HG03442 (cell line): ENCODE measurements around the gene PTGFRN.
"Not testable (repeated sequence)": the region's sequence is repeated elsewhere in the genome, so short reads cannot be mapped to it uniquely, and the experiment has no call there.

Experiments
- ATAC-seq: cut with Tn5 transposase; IDR thresholded peaks from one replicate; pipeline ENCODE4 v1.9.1; 2021; ENCODE audit warnings: mild to moderate bottlenecking, moderate library complexity; ENCODE audit not compliant: unreplicated experiment

Gene PTGFRN

DNA sequence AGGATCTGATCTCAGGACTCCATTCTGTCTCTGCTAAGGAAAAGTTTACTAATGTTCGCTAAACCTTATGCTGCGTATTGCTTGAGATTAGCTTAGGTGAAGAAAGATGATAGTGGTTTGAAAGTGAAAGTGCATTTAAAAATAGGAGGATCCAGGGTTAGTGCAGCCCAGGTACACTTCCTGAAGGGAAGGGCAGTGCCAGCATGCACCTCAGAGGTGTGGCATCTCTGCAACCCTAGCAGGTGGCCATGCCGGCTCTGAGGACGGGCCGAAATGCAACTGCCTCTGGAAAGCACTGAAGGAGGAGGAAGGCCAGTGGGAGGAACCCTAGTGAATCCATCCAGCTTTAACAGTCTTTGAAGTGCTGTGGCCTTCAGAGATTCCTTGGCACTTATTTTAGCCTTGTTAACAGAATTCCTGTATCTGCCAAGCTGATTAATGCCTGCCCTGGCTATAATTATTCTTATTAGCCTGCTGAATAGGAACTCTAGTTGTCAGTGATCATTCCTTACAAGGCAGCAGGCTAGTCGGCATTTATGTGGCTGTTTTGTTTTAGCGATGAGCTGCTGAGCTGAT is 5.5 kb downstream of the PTGFRN start:
- ATAC-seq, result no peak

DNA sequence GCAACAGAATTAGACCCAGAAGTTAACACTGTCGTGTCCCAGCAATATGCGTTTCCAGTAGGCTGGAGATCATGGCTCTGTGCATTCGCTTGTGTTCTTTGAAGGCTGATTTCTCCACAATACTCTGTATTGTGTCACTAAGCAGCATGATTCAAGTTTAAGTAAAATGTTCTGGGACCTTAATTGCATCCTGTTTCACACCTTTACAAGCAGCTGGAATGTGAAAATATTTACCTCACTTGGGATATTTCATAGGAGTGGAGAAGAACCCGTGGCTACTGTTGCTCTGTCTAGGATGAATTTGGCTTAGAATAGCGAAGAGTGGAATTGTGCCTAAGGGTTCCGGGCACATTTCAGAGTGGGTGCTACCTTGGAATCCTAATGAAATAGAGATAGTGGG is 6.3 kb downstream of the PTGFRN start:
- ATAC-seq, result no peak

DNA sequence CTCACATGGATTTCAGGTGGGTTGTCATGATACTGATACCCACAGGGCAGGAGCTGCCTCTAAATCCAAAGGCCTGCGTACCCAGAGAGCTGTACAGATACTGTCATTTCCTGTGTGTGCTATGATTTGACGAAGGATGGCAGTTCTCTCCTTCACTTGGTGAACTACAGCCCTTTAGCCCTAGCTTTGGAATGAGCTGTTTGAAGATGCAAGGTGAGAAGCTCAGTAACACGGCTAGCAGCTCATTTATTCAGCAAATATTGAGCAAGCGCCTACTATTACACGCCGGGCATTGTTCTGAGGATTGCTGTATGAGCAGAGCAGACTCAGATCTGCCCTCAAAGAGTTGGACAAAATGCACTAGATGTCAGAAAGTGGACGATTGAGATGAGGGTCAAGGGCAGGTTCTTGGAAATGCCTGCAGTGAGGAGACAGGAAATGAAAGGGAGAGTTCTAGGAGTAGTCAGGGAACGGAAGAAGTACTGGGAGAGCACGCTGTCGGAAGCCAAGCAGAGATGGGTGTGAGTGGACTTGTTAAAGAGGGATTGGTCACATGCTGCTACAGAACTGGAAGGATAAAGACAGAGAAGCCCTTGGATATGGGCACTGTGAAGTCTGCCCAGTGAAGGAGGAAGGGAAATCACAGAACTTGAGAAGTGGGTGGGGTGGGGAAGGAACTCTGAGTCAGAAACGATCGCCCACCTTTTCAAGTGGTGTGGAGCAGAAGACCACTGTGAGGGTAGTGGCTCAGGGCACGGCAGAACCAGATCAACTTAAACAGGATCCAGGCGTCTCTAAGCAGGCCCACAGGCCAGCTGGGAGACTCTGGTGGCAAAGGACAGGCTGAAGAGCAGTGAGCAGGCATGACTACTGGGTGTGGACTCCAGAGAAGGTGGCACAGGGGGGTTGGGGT is 7.1 kb downstream of the PTGFRN start:
- no peak for ATAC-seq

DNA sequence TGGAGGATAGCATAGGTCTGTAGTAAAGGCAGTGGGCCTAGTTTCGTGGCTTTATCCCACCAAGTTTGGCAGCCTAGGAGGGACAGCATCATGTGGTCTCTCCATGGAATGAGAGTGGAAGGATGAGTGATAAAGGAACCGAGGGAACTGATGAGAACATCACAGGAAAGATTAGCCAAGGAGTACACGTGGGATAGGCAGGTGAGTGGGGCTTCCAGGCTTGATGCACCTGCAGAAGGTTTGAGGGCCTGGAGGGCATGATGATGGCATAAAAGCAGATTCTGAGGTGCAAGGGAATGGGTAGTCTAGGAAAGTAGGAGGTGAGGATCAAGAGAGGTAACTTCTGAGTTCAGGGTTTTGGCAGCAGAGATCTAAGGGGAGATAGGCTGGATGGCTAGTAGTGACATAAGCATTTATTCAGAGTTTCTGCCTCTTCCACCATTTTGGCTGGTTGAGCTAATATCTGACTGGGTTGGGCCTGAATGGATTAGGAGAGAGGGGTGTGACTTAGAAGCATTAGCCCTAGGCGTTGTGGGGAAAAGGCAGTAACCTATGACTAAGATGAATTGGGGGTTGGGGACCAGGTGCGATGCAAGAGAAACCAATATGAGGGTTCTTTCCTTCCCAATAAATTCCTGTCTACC is 9.1 kb downstream of the PTGFRN start:
- no peak for ATAC-seq

DNA sequence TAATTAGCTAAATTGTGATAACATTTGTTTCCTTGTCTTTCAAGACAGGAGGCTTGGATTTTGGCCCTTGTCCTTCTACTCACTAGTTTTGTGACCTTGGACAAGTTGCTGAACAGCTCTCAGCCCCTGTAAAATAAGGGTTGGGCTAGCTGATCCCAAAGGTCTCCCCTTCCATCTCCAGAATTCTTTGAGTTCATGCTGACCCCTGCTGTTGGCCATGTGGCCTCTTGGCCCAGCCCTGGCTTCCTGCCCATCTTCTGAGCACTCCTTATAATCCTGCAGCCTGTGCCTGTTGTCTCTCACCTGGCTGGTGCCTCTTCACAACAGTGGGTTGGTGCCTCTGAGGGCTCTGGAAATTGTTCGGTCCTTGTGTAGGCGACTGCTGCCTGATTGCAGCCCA is 10.1 kb downstream of the PTGFRN start:
- no peak for ATAC-seq

DNA sequence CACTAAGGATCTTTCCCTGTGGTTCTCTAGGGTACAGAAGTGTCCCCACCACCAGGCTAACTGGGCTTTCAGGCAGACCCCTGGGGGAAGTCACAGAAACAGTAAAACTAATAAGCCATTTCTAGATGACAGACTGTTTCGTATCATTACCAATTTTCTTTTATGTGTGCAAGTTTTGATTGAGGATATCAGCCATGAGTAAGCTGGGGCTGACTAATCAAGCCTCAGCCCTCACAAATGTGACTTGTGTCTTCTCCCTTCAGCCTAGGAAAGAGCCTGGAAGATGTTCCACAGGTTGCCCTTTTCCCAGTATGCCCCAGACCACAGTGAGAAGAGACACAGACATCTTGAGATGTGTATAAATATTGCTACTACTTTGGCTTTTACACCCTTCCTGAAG is 10.5 kb downstream of the PTGFRN start:
- ATAC-seq, result no peak

DNA sequence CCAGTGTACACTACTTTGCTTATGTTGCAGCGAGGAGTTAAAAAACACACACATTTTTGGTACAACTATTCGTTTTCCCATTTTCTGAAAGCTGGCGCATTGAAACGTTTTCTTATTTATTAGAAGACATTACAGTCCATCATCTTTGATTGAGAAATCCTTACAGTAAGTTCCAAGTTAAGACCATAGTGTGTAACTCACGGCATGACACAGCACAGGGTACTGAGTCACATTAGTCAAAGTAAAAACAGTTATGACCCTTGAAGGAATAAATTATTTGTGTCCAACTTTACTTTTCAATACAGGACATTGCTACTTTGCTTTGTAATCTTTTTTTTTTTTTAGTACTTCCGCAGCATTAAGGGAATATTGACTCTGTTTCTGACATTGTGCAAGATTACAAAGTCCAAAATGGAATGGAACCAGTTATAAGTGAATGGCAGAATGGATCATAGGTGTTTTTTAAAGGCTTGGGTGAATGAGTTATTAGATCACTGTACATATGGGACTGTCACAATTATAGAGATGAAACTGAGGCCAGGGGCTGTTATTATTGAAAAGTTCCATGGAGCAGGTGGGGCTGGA is 11.7 kb downstream of the PTGFRN start:
- no peak for ATAC-seq

DNA sequence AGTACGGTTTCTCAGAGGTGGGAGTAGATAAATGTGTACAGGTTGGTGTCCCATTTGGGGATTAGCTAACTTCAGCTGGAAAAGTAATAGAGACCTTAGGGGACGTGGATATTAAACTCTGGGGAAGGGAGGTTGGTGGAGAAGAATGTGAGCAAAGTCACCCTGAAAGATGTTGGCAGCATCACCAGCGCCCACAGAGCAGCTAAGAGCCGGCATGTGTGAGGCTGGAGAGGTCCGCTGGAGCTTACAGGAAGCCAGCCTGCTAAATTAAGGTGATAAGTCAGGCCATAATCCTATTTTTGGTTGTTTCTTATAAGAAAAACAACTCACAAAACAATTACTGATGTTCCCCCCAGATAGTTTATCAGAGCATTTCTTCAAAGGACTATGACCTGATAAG is 12.2 kb downstream of the PTGFRN start:
- no peak for ATAC-seq

DNA sequence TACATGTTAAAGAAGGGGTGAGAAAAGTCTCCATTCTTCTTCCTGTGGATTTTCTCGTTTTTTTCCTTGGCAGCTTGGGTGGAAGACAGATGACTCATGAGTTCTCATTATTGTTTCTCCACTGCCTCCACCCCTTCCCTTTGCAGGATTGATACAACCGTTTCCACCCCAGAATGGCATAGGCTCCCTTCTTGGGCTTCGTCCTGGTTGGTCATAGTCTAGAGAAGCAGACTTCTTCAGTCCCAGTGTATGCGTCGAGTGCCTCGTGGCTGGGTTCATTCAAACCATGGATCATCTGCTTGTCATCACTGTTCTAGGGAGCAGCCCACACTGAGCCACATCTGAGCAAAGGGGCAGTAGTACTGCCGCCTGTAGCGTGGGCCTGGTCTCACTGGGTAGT is 13.7 kb downstream of the PTGFRN start:
- ATAC-seq, result no peak

DNA sequence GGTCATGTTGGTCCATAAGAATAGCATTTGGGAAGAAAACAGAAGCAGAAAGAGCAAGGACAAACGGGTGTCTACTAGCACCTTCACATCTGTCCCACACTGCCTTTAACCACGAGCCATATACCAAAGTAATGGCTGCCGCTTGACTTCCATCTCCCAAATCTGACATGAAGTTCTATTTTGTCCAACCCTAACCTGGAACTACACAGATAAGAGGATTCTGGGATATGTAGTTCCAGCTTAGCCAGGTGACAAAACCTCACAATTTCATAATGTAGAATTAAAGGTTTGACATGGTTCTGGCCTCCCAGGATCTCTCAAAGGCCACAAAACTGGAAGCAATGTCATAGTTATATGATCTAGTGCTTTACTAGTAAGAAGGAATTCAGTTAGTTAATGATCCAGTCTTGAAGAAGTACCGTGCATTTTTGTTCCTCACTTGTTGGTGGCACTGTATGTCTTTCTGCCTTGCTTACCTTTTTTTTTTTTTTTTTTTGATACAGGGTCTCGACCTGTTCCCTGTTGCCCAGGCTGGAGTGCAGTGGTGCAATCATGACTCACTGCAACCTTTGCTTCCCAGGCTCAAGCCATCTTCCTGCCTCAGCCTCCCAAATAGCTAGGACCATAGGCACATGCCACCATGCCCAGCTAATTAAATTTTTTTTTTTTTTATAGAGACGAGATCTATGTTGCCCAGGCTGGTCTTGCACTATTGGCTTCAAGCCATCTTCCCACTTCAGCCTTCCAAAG is 17.5 kb downstream of the PTGFRN start:
- no peak for ATAC-seq

DNA sequence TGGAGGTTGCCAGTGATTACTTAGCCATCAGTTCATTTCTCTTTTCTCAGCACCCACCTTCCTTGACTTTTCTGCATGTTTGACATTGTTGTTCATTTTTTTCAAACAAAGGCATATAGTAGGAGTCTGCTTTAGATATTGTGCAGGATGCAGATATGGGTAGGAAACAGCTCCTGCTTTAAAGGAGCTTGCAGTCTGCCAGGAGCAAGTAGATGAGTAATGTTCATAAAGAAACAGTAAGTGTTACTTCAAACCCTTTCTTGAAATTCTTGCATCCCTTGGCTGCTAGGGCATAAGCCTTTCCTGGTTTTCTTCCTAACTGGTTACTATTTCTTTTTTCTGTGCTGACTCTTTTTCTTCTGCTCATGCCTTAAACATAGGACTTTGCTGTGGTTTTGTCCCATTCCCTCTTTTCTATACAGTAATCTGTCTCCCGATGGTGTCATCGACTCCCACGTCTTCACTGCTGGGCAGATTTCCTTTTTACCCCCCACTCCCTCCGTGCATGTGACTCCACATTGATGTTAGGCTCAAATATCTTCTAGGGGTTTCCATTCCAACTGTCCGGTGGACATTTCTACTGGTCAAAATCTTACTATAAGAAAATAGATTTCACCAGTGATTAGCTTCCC is 20.4 kb downstream of the PTGFRN start:
- no peak for ATAC-seq

DNA sequence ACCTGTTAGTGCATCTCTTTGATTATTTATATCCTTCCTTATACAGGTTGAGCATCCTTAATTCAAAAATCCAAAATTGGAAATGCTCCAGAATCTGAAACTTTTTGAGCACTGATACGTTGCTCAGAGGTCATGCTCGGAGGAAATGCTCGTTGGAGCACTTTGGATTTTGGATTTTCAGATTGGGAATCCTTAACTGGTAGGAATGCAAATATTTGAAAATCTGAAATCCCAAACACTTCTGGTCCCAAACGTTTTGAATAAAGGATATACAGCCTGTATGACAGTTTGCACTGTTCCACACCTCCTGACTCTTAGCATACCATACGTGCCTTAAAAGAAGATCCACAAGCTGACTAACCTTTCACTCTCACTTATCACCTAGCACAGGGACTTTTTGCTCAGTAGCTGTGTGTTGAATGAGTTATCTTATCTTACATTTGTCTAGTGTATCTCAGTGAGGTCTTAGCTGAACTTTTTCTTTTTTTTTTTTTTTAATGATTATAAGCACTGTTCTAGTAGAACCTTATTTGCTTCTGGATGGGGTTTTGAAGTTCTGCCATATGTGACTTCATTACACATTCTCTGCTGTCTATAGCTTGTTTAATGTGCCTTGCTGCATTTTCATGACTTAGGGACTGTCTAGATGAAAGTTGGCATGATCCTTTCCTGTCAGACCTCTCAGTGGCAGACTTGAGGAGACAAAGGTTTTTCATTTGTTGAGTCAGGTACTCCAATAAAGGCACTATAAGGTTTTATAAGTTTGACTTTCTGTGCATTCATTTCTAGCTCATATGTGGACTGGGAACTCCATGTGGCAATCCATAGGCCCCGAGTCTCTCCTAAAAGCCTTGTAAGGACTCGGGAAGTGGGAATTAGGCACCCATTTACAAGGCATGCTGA is 21.6 kb downstream of the PTGFRN start:
- no peak for ATAC-seq

DNA sequence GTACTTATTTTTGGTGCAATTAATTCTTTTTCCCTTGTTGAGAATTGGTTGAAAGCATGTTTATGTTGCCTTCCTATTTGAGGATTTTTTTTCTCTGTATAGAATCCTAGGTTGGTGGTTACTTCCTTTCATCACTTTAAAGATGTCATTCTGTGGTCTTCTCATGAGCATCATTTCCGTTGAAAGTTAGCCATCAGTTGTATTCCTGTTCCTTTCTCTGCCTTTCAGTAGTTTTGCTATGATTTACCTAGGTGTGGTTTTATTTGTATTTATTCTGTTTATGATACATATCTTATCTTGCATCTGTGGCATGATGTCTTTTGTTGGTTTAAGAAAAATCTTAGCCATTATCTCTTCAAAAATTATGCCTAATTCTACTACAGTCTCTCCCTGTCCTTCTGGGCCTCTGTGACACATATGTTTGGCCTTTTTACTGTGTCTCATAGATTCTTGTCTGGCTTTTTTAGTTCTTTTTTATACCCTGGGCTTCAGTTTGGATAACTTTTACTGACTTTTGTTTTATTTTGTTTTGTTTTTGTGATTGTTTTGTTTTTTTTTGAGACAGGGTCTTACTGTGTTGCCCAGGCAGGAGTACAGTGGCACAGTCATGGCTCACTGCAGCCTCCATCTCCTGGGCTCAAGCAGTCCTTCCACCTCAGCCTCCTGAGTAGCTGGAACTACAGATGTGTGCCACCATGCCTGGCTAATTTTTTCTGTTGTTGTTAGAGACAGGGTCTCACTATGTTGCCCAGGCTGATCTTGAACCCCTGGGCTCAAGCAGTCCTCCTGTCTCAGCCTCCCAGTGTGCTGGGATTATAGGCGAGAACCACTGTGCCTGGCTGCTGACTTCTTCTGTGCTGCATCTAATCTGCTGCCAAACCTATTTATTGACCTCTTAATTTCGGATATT is 24.1 kb downstream of the PTGFRN start:
- no peak for ATAC-seq

DNA sequence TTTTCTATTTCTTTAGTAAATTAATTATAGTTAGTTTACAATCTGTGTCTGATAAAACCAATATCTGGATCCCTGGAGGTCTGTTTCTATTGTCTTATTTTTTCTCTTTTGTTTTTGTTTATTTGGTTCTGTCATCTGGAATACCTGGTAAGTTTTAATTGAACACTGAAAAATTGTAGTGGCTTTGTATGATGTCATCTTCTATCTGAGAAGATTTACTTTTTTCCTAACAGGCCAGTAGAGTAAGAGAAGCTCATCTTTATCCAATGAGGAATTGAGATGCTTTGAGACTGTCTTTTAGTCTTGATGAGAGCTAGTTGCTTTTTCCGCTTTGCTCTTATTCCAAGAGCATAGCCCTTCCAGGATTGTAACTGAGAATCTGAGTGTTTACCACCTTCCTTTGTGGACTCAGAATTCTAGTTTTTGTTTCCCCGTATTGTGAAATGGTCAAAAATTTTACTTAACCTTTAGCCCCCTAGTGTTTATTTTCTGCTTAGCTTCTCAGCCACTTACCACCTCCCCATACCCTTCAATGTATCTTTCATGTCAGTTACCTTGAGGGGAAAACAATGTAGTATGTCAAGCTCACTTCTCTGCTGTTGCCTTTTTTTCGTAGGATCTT is 25.0 kb downstream of the PTGFRN start:
- no peak for ATAC-seq

DNA sequence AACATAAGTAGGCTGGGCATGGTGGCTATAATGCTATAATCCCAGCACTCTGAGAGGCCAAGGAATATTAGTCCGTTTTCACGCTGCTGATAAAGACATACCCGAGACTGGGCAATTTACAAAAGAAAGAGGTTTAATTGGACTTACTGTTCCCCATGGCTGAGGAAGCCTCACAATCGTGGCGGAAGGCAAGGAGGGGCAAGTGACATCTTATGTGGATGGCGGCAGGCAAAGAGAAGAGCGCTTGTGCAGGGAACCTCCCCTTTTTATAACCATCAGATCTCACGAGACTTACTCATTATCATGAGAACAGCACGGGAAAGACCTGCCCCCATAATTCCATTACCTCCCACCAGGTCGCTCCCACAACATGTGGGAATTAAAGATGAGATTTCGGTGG is 28.5 kb downstream of the PTGFRN start:
- ATAC-seq, result no peak

DNA sequence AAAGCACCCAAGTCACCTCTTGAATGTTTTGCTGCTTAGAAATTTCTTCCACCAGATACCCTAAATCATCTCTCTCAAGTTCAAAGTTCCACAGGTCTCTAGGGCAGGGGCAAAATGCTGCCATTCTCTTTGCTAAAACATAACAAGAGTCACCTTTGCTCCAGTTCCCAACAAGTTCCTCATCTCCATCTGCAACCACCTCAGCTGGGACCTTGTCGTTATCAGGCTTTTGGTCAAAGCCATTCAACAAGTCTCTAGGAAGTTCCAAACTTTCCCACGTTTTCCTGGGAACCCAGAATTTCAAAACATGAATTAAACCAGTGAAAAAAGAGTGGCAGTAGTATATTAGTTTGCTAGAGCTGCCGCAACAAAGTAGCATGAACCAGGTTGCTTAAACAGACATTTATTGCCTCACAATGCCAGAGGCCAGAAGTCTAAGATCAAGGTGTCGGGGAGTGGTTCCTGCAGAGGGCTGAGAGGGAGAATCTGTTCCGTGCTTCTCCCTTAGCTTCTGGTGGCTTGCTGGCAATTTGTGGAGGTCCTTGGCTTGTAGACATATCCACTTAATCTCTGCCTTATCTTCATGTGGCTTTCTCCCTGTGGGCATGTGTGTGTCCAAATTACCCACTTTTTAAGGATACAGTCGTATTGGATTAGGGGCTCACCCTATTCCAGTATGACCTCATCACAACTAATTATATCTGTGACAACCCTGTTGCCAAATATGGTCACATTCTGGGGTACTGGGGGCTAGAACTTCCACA is 30.2 kb downstream of the PTGFRN start:
- not testable (repeated sequence) for ATAC-seq
